GM11168 (cell line): Measurements from ENCODE around the gene SPC24.
"Not testable (repeated sequence)": the region's sequence is repeated elsewhere in the genome, so short reads cannot be mapped to it uniquely, and the experiment has no call there.

Source experiments
- in situ Hi-C: fragments of 300-500 bp; cut with MboI; formaldehyde crosslinking; loops from one replicate; pipeline ENCODE4 v1.12.0; 2022; ENCODE audit warnings: low sequenced_read_pairs; ENCODE audit not compliant: unreplicated experiment

SPC24 gene

GRCh38 chr19:11136400-11137101, 19.0 kb downstream of the SPC24 start:
- in situ Hi-C loops, result no loop called here

GRCh38 chr19:11131471-11131870, 24.1 kb downstream of the SPC24 start:
- in situ Hi-C loops, result no loop called here

- in situ Hi-C loops, result no loop called here
Observed at GRCh38 chr19:11130824-11131455, 24.6 kb downstream of the SPC24 start.

GRCh38 chr19:11127905-11128304, 27.7 kb downstream of the SPC24 start:
- in situ Hi-C loops, result no loop called here

- in situ Hi-C loops, result no loop called here
Observed at GRCh38 chr19:11125994-11126685, 29.4 kb downstream of the SPC24 start.

- in situ Hi-C loops, result not testable (repeated sequence)
Observed at GRCh38 chr19:11124157-11124556, 31.4 kb downstream of the SPC24 start.

- in situ Hi-C loops, result no loop called here
Observed at GRCh38 chr19:11123114-11123513, 32.5 kb downstream of the SPC24 start.

- in situ Hi-C loops, result not testable (repeated sequence)
Observed at GRCh38 chr19:11121963-11122362, 33.6 kb downstream of the SPC24 start.

GRCh38 chr19:11116507-11116906, 39.1 kb downstream of the SPC24 start:
- in situ Hi-C loops, result no loop called here

GRCh38 chr19:11115895-11116446, 39.6 kb downstream of the SPC24 start:
- in situ Hi-C loops, result no loop called here

GRCh38 chr19:11115042-11115441, 40.5 kb downstream of the SPC24 start:
- in situ Hi-C loops, result no loop called here

- in situ Hi-C loops, result no loop called here
Observed at GRCh38 chr19:11113140-11113708, 42.4 kb downstream of the SPC24 start.

GRCh38 chr19:11111771-11112144, 43.8 kb downstream of the SPC24 start:
- in situ Hi-C loops, result no loop called here

GRCh38 chr19:11111117-11111770, 44.3 kb downstream of the SPC24 start:
- in situ Hi-C loops, result no loop called here

GRCh38 chr19:11108746-11109145, 46.8 kb downstream of the SPC24 start:
- in situ Hi-C loops, result no loop called here

GRCh38 chr19:11106477-11106876, 49.1 kb downstream of the SPC24 start:
- in situ Hi-C loops, result no loop called here

GRCh38 chr19:11105014-11105636, 50.5 kb downstream of the SPC24 start:
- in situ Hi-C loops, result no loop called here

- in situ Hi-C loops, result not testable (repeated sequence)
Observed at GRCh38 chr19:11103667-11104066, 51.9 kb downstream of the SPC24 start.

GRCh38 chr19:11102944-11103343, 52.6 kb downstream of the SPC24 start:
- in situ Hi-C loops, result no loop called here

GRCh38 chr19:11101057-11101456, 54.5 kb downstream of the SPC24 start:
- in situ Hi-C loops, result no loop called here
